EL (cell line): ENCODE measurements around the gene TMEM132D.

ENCODE experiments used
- DNase-seq: peaks from one replicate; pipeline ENCODE4 v3.0.0-alpha.2; 2016

TMEM132D gene

GRCh38 chr12:129651951-129652350 lies 251.9 kb downstream of the TMEM132D start:
- no peak for DNase-seq

GRCh38 chr12:129641926-129642325 lies 261.9 kb downstream of the TMEM132D start:
- DNase-seq, result no peak

- no peak for DNase-seq
Measured at GRCh38 chr12:129635021-129635685, 268.7 kb downstream of the TMEM132D start.

- DNase-seq, result no peak
Measured at GRCh38 chr12:129631316-129631715, 272.5 kb downstream of the TMEM132D start.

GRCh38 chr12:129629901-129630300 lies 273.9 kb downstream of the TMEM132D start:
- no peak for DNase-seq

- no peak for DNase-seq
Measured at GRCh38 chr12:129622566-129622965, 281.3 kb downstream of the TMEM132D start.

GRCh38 chr12:129619271-129619670 lies 284.6 kb downstream of the TMEM132D start:
- DNase-seq, result no peak

GRCh38 chr12:129617849-129618248 lies 286.0 kb downstream of the TMEM132D start:
- DNase-seq, result no peak

- no peak for DNase-seq
Measured at GRCh38 chr12:129615001-129615400, 288.8 kb downstream of the TMEM132D start.

- no peak for DNase-seq
Measured at GRCh38 chr12:129614221-129614885, 289.5 kb downstream of the TMEM132D start.

- DNase-seq, result no peak
Measured at GRCh38 chr12:129613314-129613713, 290.5 kb downstream of the TMEM132D start.

- DNase-seq, result no peak
Measured at GRCh38 chr12:129610601-129611120, 293.2 kb downstream of the TMEM132D start.

GRCh38 chr12:129607756-129608155 lies 296.1 kb downstream of the TMEM132D start:
- no peak for DNase-seq

- DNase-seq, result no peak
Measured at GRCh38 chr12:129607301-129607700, 296.5 kb downstream of the TMEM132D start.

- DNase-seq, result no peak
Measured at GRCh38 chr12:129606239-129606638, 297.6 kb downstream of the TMEM132D start.

GRCh38 chr12:129605666-129606065 lies 298.2 kb downstream of the TMEM132D start:
- no peak for DNase-seq

GRCh38 chr12:129604506-129604905 lies 299.3 kb downstream of the TMEM132D start:
- no peak for DNase-seq

- no peak for DNase-seq
Measured at GRCh38 chr12:129599406-129599805, 304.4 kb downstream of the TMEM132D start.

- no peak for DNase-seq
Measured at GRCh38 chr12:129594098-129594497, 309.7 kb downstream of the TMEM132D start.

GRCh38 chr12:129592449-129592848 lies 311.4 kb downstream of the TMEM132D start:
- no peak for DNase-seq

- DNase-seq, result no peak
Measured at GRCh38 chr12:129589503-129589902, 314.3 kb downstream of the TMEM132D start.

GRCh38 chr12:129588142-129588541 lies 315.7 kb downstream of the TMEM132D start:
- DNase-seq, result no peak

GRCh38 chr12:129585296-129585695 lies 318.5 kb downstream of the TMEM132D start:
- no peak for DNase-seq

- DNase-seq, result no peak
Measured at GRCh38 chr12:129579879-129580278, 323.9 kb downstream of the TMEM132D start.
